ENCODE results near the gene BMP8B.

GRCh38 chr1:39808784-39809517 lies 20.3 kb upstream of the BMP8B start:
- TF ChIP-seq CTCF (IDR thresholded peaks at IDR 0.05) (no peak), EP300 (IDR thresholded peaks at IDR 0.05) (no peak), POLR2A (IDR thresholded peaks at IDR 0.05) (no peak), POLR2AphosphoS5 (IDR thresholded peaks at IDR 0.05) (no peak)
